ENCODE measurements around the gene NSUN6.
"Not testable (repeated sequence)": the region's sequence is repeated elsewhere in the genome, so short reads cannot be mapped to it uniquely, and the experiment has no call there.

Gene NSUN6

GRCh38 chr10:18606051-18606695 is 45.2 kb downstream of the NSUN6 start:
- no peak overlapping the region for H3K4me3 ChIP-seq (ENCODE audit: low read depth in 1 of 2, low read length in 2 of 2)

GRCh38 chr10:18601321-18601720 is 50.1 kb downstream of the NSUN6 start:
- Histone ChIP-seq H3K9me3 (ENCODE audit: control insufficient read depth in 1 of 2, low read length in 2 of 2) (no peaks in the 10 kb centered on the region), H3K4me3 (ENCODE audit: low read depth in 1 of 2, low read length in 2 of 2) (no peak overlapping the region), H3K27me3 (ENCODE audit: low read depth, low read length) (no peaks in the 10 kb centered on the region), H3K27ac (ENCODE audit: low read length) (no peak overlapping the region), H3K4me1 (ENCODE audit: control insufficient read depth in 1 of 2, insufficient read depth in 2 of 2, low read length in 2 of 2) (no peaks in the 10 kb centered on the region), H3K36me3 (ENCODE audit: control insufficient read depth in 1 of 2, insufficient read depth in 2 of 2, low read length in 2 of 2) (peaks cover 0 to under 1% of the 10 kb centered on the region in 2 donors)

More at GRCh38 chr10:18606051-18606695, 45.2 kb downstream of the NSUN6 start:
- Histone ChIP-seq H3K4me1 (ENCODE audit: control insufficient read depth in 1 of 2, insufficient read depth in 2 of 2, low read length in 2 of 2) (no peaks in the 10 kb centered on the region), H3K27me3 (ENCODE audit: low read depth, low read length) (no peaks in the 10 kb centered on the region), H3K9me3 (ENCODE audit: control insufficient read depth in 1 of 2, low read length in 2 of 2) (no peaks in the 10 kb centered on the region), H3K36me3 (ENCODE audit: control insufficient read depth in 1 of 2, insufficient read depth in 2 of 2, low read length in 2 of 2) (peaks cover 0 to 4% of the 10 kb centered on the region in 2 donors), H3K27ac (ENCODE audit: low read length) (no peak overlapping the region)

- no peaks in the 10 kb centered on the region for H3K4me1 ChIP-seq (ENCODE audit: control insufficient read depth in 1 of 2, insufficient read depth in 2 of 2, low read length in 2 of 2)
- H3K36me3 ChIP-seq (ENCODE audit: control insufficient read depth in 1 of 2, insufficient read depth in 2 of 2, low read length in 2 of 2) = peaks cover 7 to 14% of the 10 kb centered on the region in 2 donors
- H3K4me3 ChIP-seq (ENCODE audit: low read depth in 1 of 2, low read length in 2 of 2) = no peak overlapping the region
- H3K27me3 ChIP-seq (ENCODE audit: low read depth, low read length) = no peaks in the 10 kb centered on the region
- no peaks in the 10 kb centered on the region for H3K9me3 ChIP-seq (ENCODE audit: control insufficient read depth in 1 of 2, low read length in 2 of 2)
- H3K27ac ChIP-seq (ENCODE audit: low read length) = no peak overlapping the region
Observed at GRCh38 chr10:18599392-18599791, 52.0 kb downstream of the NSUN6 start.

GRCh38 chr10:18594574-18595156 is 56.7 kb downstream of the NSUN6 start:
- no peaks in the 10 kb centered on the region for H3K4me1 ChIP-seq (ENCODE audit: control insufficient read depth in 1 of 2, insufficient read depth in 2 of 2, low read length in 2 of 2)
- H3K36me3 ChIP-seq (ENCODE audit: control insufficient read depth in 1 of 2, insufficient read depth in 2 of 2, low read length in 2 of 2) = peaks cover 7 to 14% of the 10 kb centered on the region in 2 donors
- H3K27ac ChIP-seq (ENCODE audit: low read length) = no peak overlapping the region
- no peaks in the 10 kb centered on the region for H3K27me3 ChIP-seq (ENCODE audit: low read depth, low read length)
- no peak overlapping the region for H3K4me3 ChIP-seq (ENCODE audit: low read depth in 1 of 2, low read length in 2 of 2)
- no peaks in the 10 kb centered on the region for H3K9me3 ChIP-seq (ENCODE audit: control insufficient read depth in 1 of 2, low read length in 2 of 2)

- H3K27ac ChIP-seq (ENCODE audit: low read length); H3K27me3 ChIP-seq (ENCODE audit: low read depth, low read length); H3K9me3 ChIP-seq (ENCODE audit: control insufficient read depth in 1 of 2, low read length in 2 of 2): not testable (repeated sequence)
Observed at GRCh38 chr10:18591141-18591540, 60.2 kb downstream of the NSUN6 start.

GRCh38 chr10:18586637-18587036 is 64.8 kb downstream of the NSUN6 start:
- H3K27ac ChIP-seq (ENCODE audit: low read length); H3K27me3 ChIP-seq (ENCODE audit: low read depth, low read length); H3K9me3 ChIP-seq (ENCODE audit: control insufficient read depth in 1 of 2, low read length in 2 of 2); H3K4me1 ChIP-seq (ENCODE audit: control insufficient read depth in 1 of 2, insufficient read depth in 2 of 2, low read length in 2 of 2); H3K4me3 ChIP-seq (ENCODE audit: low read depth in 1 of 2, low read length in 2 of 2): not testable (repeated sequence)
- peaks cover 0 to 26% of the 10 kb centered on the region in 2 donors for H3K36me3 ChIP-seq (ENCODE audit: control insufficient read depth in 1 of 2, insufficient read depth in 2 of 2, low read length in 2 of 2)

More at GRCh38 chr10:18591141-18591540, 60.2 kb downstream of the NSUN6 start:
- not testable (repeated sequence) for H3K4me3 ChIP-seq (ENCODE audit: low read depth in 1 of 2, low read length in 2 of 2); H3K4me1 ChIP-seq (ENCODE audit: control insufficient read depth in 1 of 2, insufficient read depth in 2 of 2, low read length in 2 of 2)
- H3K36me3 ChIP-seq (ENCODE audit: control insufficient read depth in 1 of 2, insufficient read depth in 2 of 2, low read length in 2 of 2) = peaks cover 7 to 25% of the 10 kb centered on the region in 2 donors

GRCh38 chr10:18583575-18584270 is 67.7 kb downstream of the NSUN6 start:
- Histone ChIP-seq H3K4me1 (ENCODE audit: control insufficient read depth in 1 of 2, insufficient read depth in 2 of 2, low read length in 2 of 2) (no peaks in the 10 kb centered on the region), H3K36me3 (ENCODE audit: control insufficient read depth in 1 of 2, insufficient read depth in 2 of 2, low read length in 2 of 2) (peaks cover 0 to 38% of the 10 kb centered on the region in 2 donors), H3K27me3 (ENCODE audit: low read depth, low read length) (no peaks in the 10 kb centered on the region), H3K4me3 (ENCODE audit: low read depth in 1 of 2, low read length in 2 of 2) (no peak overlapping the region), H3K27ac (ENCODE audit: low read length) (no peak overlapping the region), H3K9me3 (ENCODE audit: control insufficient read depth in 1 of 2, low read length in 2 of 2) (no peaks in the 10 kb centered on the region)

- H3K36me3 ChIP-seq (ENCODE audit: control insufficient read depth in 1 of 2, insufficient read depth in 2 of 2, low read length in 2 of 2) = peaks cover 0 to 40% of the 10 kb centered on the region in 2 donors
- no peaks in the 10 kb centered on the region for H3K9me3 ChIP-seq (ENCODE audit: control insufficient read depth in 1 of 2, low read length in 2 of 2)
Observed at GRCh38 chr10:18582803-18583202, 68.6 kb downstream of the NSUN6 start.

GRCh38 chr10:18577823-18578685 is 73.3 kb downstream of the NSUN6 start:
- H3K27ac ChIP-seq (ENCODE audit: low read length) = no peak overlapping the region
- H3K36me3 ChIP-seq (ENCODE audit: control insufficient read depth in 1 of 2, insufficient read depth in 2 of 2, low read length in 2 of 2) = peaks cover 0 to 21% of the 10 kb centered on the region in 2 donors
- H3K9me3 ChIP-seq (ENCODE audit: control insufficient read depth in 1 of 2, low read length in 2 of 2) = no peaks in the 10 kb centered on the region
- no peaks in the 10 kb centered on the region for H3K4me1 ChIP-seq (ENCODE audit: control insufficient read depth in 1 of 2, insufficient read depth in 2 of 2, low read length in 2 of 2)
- H3K4me3 ChIP-seq (ENCODE audit: low read depth in 1 of 2, low read length in 2 of 2) = no peak overlapping the region
- H3K27me3 ChIP-seq (ENCODE audit: low read depth, low read length) = no peaks in the 10 kb centered on the region

More at GRCh38 chr10:18582803-18583202, 68.6 kb downstream of the NSUN6 start:
- Histone ChIP-seq H3K4me1 (ENCODE audit: control insufficient read depth in 1 of 2, insufficient read depth in 2 of 2, low read length in 2 of 2) (no peaks in the 10 kb centered on the region), H3K4me3 (ENCODE audit: low read depth in 1 of 2, low read length in 2 of 2) (no peak overlapping the region), H3K27me3 (ENCODE audit: low read depth, low read length) (no peaks in the 10 kb centered on the region), H3K27ac (ENCODE audit: low read length) (no peak overlapping the region)

- no peak overlapping the region for H3K4me3 ChIP-seq (ENCODE audit: low read depth in 1 of 2, low read length in 2 of 2)
- no peaks in the 10 kb centered on the region for H3K4me1 ChIP-seq (ENCODE audit: control insufficient read depth in 1 of 2, insufficient read depth in 2 of 2, low read length in 2 of 2)
- H3K27ac ChIP-seq (ENCODE audit: low read length) = no peak overlapping the region
- no peaks in the 10 kb centered on the region for H3K27me3 ChIP-seq (ENCODE audit: low read depth, low read length)
- peaks cover 0 to 21% of the 10 kb centered on the region in 2 donors for H3K36me3 ChIP-seq (ENCODE audit: control insufficient read depth in 1 of 2, insufficient read depth in 2 of 2, low read length in 2 of 2)
- no peaks in the 10 kb centered on the region for H3K9me3 ChIP-seq (ENCODE audit: control insufficient read depth in 1 of 2, low read length in 2 of 2)
Observed at GRCh38 chr10:18576586-18576985, 74.8 kb downstream of the NSUN6 start.
